CD8-positive, alpha-beta memory T cell (primary cell): Measurements from ENCODE around the gene PUSL1. TPM values are rescaled to one million over a fixed set of nuclear protein-coding genes. Genes with fewer than 3 reads are reported as not detected.

Experiments used
- CTCF ChIA-PET: fragments of 350-600 bp; sonication (Branson Sonifier 250); formaldehyde crosslinking; loops from one replicate; lab custom pipeline; 2021; ENCODE audit warnings: antibody characterized with exemption; lab: Charles Lee
- POLR2A ChIA-PET: fragments of 350-600 bp; sonication (Branson Sonifier 250); formaldehyde crosslinking; loops from one replicate; lab custom pipeline; 2021; ENCODE audit warnings: antibody characterized with exemption; lab: Charles Lee
- DNase-seq, 5 donors: peaks; one replicate each; pipeline versions ENCODE4 v3.0.0 to v3.0.0-alpha.2; 2020 to 2022; ENCODE audit warnings: mixed read lengths in 1 of 5
- H3K27ac ChIP-seq: one replicate; pipeline ENCODE4 v1.7.0; 2013; ENCODE audit warnings: low read depth, mild to moderate bottlenecking, low read length, moderate library complexity
- H3K27me3 ChIP-seq: 2 replicates; pipeline ENCODE4 v1.7.0; 2013; ENCODE audit warnings: low read length, mild to moderate bottlenecking; ENCODE audit not compliant: insufficient read depth, poor library complexity, severe bottlenecking
- H3K36me3 ChIP-seq: 2 replicates; pipeline ENCODE4 v1.7.0; 2013; ENCODE audit warnings: mild to moderate bottlenecking, low read length, moderate library complexity; ENCODE audit not compliant: insufficient read depth
- H3K4me1 ChIP-seq: 2 replicates; pipeline ENCODE4 v1.7.0; 2013; ENCODE audit warnings: mild to moderate bottlenecking, low read length, moderate library complexity; ENCODE audit not compliant: insufficient read depth
- H3K4me3 ChIP-seq: 2 replicates; pipeline ENCODE4 v1.7.0; 2013; ENCODE audit warnings: mild to moderate bottlenecking, low read length
- H3K9me3 ChIP-seq: 2 replicates; pipeline ENCODE4 v1.7.0; 2013; ENCODE audit warnings: mild to moderate bottlenecking, low read length
- H3K27ac Mint-ChIP-seq, 8 donors: one replicate each; pipeline ENCODE4 v1.8.0; 2020 to 2021; ENCODE audit warnings: mixed read lengths in 8 of 8, mild to moderate bottlenecking in 6 of 8, inconsistent platforms in 3 of 8, moderate library complexity in 3 of 8
- H3K27me3 Mint-ChIP-seq, 2 donors: one replicate each; pipeline ENCODE4 v1.8.0; 2020 to 2021; ENCODE audit warnings: mixed read lengths in 2 of 2, mild to moderate bottlenecking in 1 of 2, moderate library complexity in 1 of 2
- H3K36me3 Mint-ChIP-seq, 3 donors: one replicate each; pipeline ENCODE4 v1.8.0; 2020 to 2021; ENCODE audit warnings: mixed read lengths in 3 of 3, inconsistent platforms in 1 of 3, mild to moderate bottlenecking in 1 of 3
- H3K4me1 Mint-ChIP-seq, 3 donors: one replicate each; pipeline ENCODE4 v1.8.0; 2020 to 2021; ENCODE audit warnings: mixed read lengths in 3 of 3, inconsistent platforms in 1 of 3, mild to moderate bottlenecking in 1 of 3
- H3K4me3 Mint-ChIP-seq, 7 donors: one replicate each; pipeline ENCODE4 v1.8.0; 2020 to 2021; ENCODE audit warnings: mixed read lengths in 7 of 7, mild to moderate bottlenecking in 6 of 7, moderate library complexity in 4 of 7, inconsistent platforms in 2 of 7
- H3K9me3 Mint-ChIP-seq, 5 donors: one replicate each; pipeline ENCODE4 v1.8.0; 2020 to 2022; ENCODE audit warnings: mixed read lengths in 5 of 5, mild to moderate bottlenecking in 3 of 5, moderate library complexity in 2 of 5, inconsistent platforms in 1 of 5
- polyA plus RNA-seq: library from polyadenylated mRNA; unstranded; fragments of 300-500 nt; fragmentation: Illumina TruSeq; gene quantifications from one replicate; pipeline ENCODE4 v1.2.3, GENCODE V29; 2021
- total RNA-seq, 2 experiments: library from RNA; stranded (reverse); gene quantifications; one replicate each; pipeline ENCODE4 v1.2.3, GENCODE V29; 2021

PUSL1 gene
- total and polyA plus RNA-seq, 3 experiments from 2014 or later: 22.0 to 34.3 (median 32.9) TPM

- no peaks in the 10 kb centered on the region for H3K27me3 Mint-ChIP-seq
- H3K27me3 ChIP-seq: no peaks in the 10 kb centered on the region
- H3K36me3 Mint-ChIP-seq: peaks cover 0 to 10% (median 9%) of the 10 kb centered on the region in 3 donors
- no peak for DNase-seq
- no peak overlapping the region for H3K4me3 Mint-ChIP-seq
- peaks cover 11 to 22% (median 11%) of the 10 kb centered on the region in 3 donors for H3K4me1 Mint-ChIP-seq
- no peaks in the 10 kb centered on the region for H3K36me3 ChIP-seq
- POLR2A ChIA-PET: no interaction called here
- no peak overlapping the region for H3K4me3 ChIP-seq
- H3K9me3 Mint-ChIP-seq: no peaks in the 10 kb centered on the region
- H3K9me3 ChIP-seq: no peaks in the 10 kb centered on the region
- no peak overlapping the region for H3K27ac ChIP-seq
- CTCF ChIA-PET: interaction anchor here (2.1 kb wide), 1 partner anchor 27 kb away, joined by 6 read pairs; no protein-coding TSS in a partner anchor
- peaks cover 16% of the 10 kb centered on the region for H3K4me1 ChIP-seq
- H3K27ac Mint-ChIP-seq: no peak overlapping the region
Observed at GRCh38 chr1:1345384-1345783, 37.0 kb downstream of the PUSL1 start.

DNA sequence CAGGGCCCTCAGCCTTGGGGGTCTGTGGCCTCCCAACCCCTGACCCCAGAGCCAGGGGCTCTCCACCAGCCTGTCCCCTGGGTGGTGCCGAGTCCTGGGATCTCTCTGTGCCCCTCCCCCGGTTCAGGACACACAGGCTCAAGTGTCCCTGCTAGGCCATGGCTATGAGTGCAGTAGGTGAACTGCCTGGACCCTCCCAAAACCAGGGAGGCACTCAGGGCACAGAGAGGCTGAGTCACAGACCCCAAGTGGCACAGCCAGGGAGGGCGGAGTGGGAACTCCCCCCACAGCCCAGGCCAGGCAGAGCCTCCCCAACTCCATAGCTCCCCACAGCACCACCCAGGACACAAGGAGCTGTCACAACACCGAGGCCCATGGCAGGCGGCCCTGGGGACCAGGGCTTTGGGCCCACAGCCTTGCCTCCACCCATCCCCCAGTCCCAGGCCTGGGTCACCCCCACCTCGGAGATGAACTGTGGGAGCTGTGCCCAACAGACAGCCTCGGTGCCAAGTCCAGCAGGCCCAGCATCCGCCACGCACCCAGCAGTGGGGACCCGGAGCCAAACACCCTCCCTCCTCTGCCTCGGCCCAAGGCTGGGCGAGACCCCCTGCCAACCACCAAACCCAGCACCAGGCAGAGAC, 37.6 kb downstream of the PUSL1 start:
- Mint-ChIP-seq H3K27ac (no peak overlapping the region), H3K9me3 (no peaks in the 10 kb centered on the region), H3K4me1 (peaks cover 9 to 22% (median 11%) of the 10 kb centered on the region in 3 donors), H3K27me3 (no peaks in the 10 kb centered on the region), H3K36me3 (peaks cover 0 to 4% (median 4%) of the 10 kb centered on the region in 3 donors), H3K4me3 (peak overlapping the region in 1 of 7 donors; percentile 25)
- CTCF ChIA-PET: interaction anchor here (2.1 kb wide), 1 partner anchor 26 kb away, joined by 6 read pairs; no protein-coding TSS in a partner anchor
- H3K4me3 ChIP-seq: no peak overlapping the region
- POLR2A ChIA-PET: no interaction called here
- no peaks in the 10 kb centered on the region for H3K36me3 ChIP-seq
- H3K27ac ChIP-seq: no peak overlapping the region
- no peak for DNase-seq
- peaks cover 16% of the 10 kb centered on the region for H3K4me1 ChIP-seq
- H3K27me3 ChIP-seq: no peaks in the 10 kb centered on the region
- no peaks in the 10 kb centered on the region for H3K9me3 ChIP-seq

GRCh38 chr1:1346501-1346890, 38.1 kb downstream of the PUSL1 start:
- Histone ChIP-seq H3K4me3 (no peak overlapping the region), H3K27me3 (no peaks in the 10 kb centered on the region), H3K27ac (no peak overlapping the region), H3K4me1 (peaks cover 16% of the 10 kb centered on the region), H3K9me3 (no peaks in the 10 kb centered on the region), H3K36me3 (no peaks in the 10 kb centered on the region)
- H3K36me3 Mint-ChIP-seq: no peaks in the 10 kb centered on the region
- H3K4me3 Mint-ChIP-seq: peak overlapping the region in 5 of 7 donors; percentile 50 to 83 (median 61)
- DNase-seq: no peak
- ChIA-PET CTCF (interaction anchor here (2.1 kb wide), 1 partner anchor 25 kb away, joined by 6 read pairs; no protein-coding TSS in a partner anchor), POLR2A (no interaction called here)
- H3K27me3 Mint-ChIP-seq: no peaks in the 10 kb centered on the region
- H3K27ac Mint-ChIP-seq: peak overlapping the region in 1 of 8 donors; percentile 20
- H3K9me3 Mint-ChIP-seq: no peaks in the 10 kb centered on the region
- peaks cover 5 to 22% (median 11%) of the 10 kb centered on the region in 3 donors for H3K4me1 Mint-ChIP-seq

- peaks cover 16% of the 10 kb centered on the region for H3K4me1 ChIP-seq
- no peaks in the 10 kb centered on the region for H3K36me3 ChIP-seq
- no peak overlapping the region for H3K4me3 ChIP-seq
Observed at GRCh38 chr1:1347026-1347595, 38.7 kb downstream of the PUSL1 start.

GRCh38 chr1:1347663-1348419, 39.4 kb downstream of the PUSL1 start:
- peaks cover 13 to 32% (median 16%) of the 10 kb centered on the region in 3 donors for H3K4me1 Mint-ChIP-seq
- H3K9me3 ChIP-seq: no peaks in the 10 kb centered on the region
- peaks cover 0 to 10% of the 10 kb centered on the region in 2 donors for H3K27me3 Mint-ChIP-seq
- ChIA-PET CTCF (interaction anchor here (1.0 to 2.1 kb wide), 5 partner anchors 24 to 42 kb away, joined by 3 to 7 read pairs (median 6); no protein-coding TSS in a partner anchor), POLR2A (no interaction called here)
- peak overlapping the region; percentile 50 for H3K4me3 ChIP-seq
- no peak for DNase-seq
- H3K27me3 ChIP-seq: peaks cover 4% of the 10 kb centered on the region
- H3K36me3 ChIP-seq: no peaks in the 10 kb centered on the region
- H3K36me3 Mint-ChIP-seq: no peaks in the 10 kb centered on the region
- H3K9me3 Mint-ChIP-seq: no peaks in the 10 kb centered on the region
- peak overlapping the region; percentile 52 to 87 (median 78) for H3K4me3 Mint-ChIP-seq
- H3K4me1 ChIP-seq: peaks cover 16% of the 10 kb centered on the region
- peak overlapping the region; percentile 61 for H3K27ac ChIP-seq
- H3K27ac Mint-ChIP-seq: peak overlapping the region in 4 of 8 donors; percentile 20 to 73 (median 67)

More at GRCh38 chr1:1347026-1347595, 38.7 kb downstream of the PUSL1 start:
- Mint-ChIP-seq H3K27me3 (peaks cover 0 to 2% of the 10 kb centered on the region in 2 donors), H3K27ac (peak overlapping the region in 5 of 8 donors; percentile 20 to 54 (median 38)), H3K4me1 (peaks cover 6 to 25% (median 13%) of the 10 kb centered on the region in 3 donors), H3K4me3 (peak overlapping the region; percentile 50 to 83 (median 74)), H3K9me3 (no peaks in the 10 kb centered on the region), H3K36me3 (no peaks in the 10 kb centered on the region)
- POLR2A ChIA-PET: no interaction called here
- Histone ChIP-seq H3K27ac (peak overlapping the region; percentile 61), H3K27me3 (no peaks in the 10 kb centered on the region), H3K9me3 (no peaks in the 10 kb centered on the region)
- no peak for DNase-seq
- CTCF ChIA-PET: interaction anchor here (2.1 kb wide), 1 partner anchor 25 kb away, joined by 6 read pairs; no protein-coding TSS in a partner anchor

DNA sequence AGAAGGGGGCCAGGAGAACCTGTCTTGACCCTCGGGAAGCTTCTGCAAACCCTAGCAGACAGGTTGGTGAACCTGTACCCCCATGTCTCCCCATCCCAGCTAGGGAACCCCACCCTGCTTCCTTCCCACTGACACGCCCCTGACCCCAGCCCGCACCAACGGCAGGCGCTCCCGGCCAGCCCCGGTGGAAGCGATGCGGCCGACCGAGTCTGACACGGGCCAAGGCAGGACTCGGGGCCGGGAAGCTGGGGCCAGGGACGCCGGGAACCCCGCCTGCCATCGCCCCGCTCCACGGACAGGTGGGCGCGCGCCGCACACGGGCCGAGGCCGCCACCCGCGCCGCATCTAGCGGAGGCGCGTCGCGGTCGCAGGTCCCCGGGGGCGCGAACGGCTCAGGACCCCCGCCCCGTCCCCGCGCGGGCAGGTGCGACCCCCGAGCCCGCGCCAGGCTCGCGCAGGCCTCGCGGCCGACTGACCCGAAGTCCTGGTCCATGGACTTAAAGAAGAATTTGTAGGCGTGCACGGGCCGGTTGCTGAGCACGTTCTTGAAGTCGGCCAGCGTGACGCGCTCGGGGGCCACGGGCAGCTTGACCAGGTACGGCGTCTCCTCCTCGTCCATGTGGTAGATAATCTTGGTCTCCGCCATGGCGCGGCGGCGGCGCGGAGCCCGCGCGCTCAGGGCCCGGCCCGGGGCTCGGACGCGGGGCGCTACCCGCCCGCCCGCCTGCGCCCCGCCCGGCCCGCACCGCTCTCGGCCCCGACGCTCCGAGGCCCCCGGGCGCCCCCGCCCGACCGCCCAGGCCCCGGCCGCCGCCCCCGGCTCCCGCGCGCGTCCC, 40.2 kb downstream of the PUSL1 start:
- peaks cover 21% of the 10 kb centered on the region for H3K4me1 ChIP-seq
- H3K9me3 Mint-ChIP-seq: no peaks in the 10 kb centered on the region
- DNase-seq: no peak
- ChIA-PET CTCF (interaction anchor here (1.0 to 1.4 kb wide), 4 partner anchors 23 to 43 kb away, joined by 3 to 7 read pairs (median 6); no protein-coding TSS in a partner anchor), POLR2A (interaction anchor here (1.2 kb wide), 1 partner anchor 23 kb away, joined by 3 read pairs; no protein-coding TSS in a partner anchor)
- peaks cover 4% of the 10 kb centered on the region for H3K27me3 ChIP-seq
- H3K36me3 ChIP-seq: no peaks in the 10 kb centered on the region
- no peaks in the 10 kb centered on the region for H3K9me3 ChIP-seq
- H3K27me3 Mint-ChIP-seq: peaks cover 0 to 11% of the 10 kb centered on the region in 2 donors
- peaks cover 14 to 39% (median 16%) of the 10 kb centered on the region in 3 donors for H3K4me1 Mint-ChIP-seq
- H3K27ac ChIP-seq: peak overlapping the region; percentile 61
- H3K4me3 Mint-ChIP-seq: peak overlapping the region; percentile 52 to 87 (median 78)
- peak overlapping the region; percentile 50 for H3K4me3 ChIP-seq
- peak overlapping the region in 4 of 8 donors; percentile 9 to 73 (median 50) for H3K27ac Mint-ChIP-seq
- H3K36me3 Mint-ChIP-seq: no peaks in the 10 kb centered on the region
